HCT116 (cell line): ENCODE measurements around the gene PGBD5. TPM values are rescaled to one million over a fixed set of nuclear protein-coding genes. Genes with fewer than 3 reads are reported as not detected.

ENCODE experiments used
- ATAC-seq: fragments of 200-7000 bp; cut with Tn5 transposase; 2 replicates; pipeline ENCODE4 v1.9.1; 2020; ENCODE audit warnings: mild to moderate bottlenecking, moderate library complexity
- BruUV-seq: library from RNA; stranded (reverse); fragments of 400-500 nt; replicated peaks from 2 replicates; lab custom pipeline; 2021; lab: Mats Ljungman, UMichigan
- CTCF ChIA-PET: fragments of 300-600 bp; sonication (Branson Sonifier 250); formaldehyde crosslinking; loops from one replicate; lab custom pipeline; 2021; ENCODE audit warnings: antibody characterized with exemption; lab: Charles Lee
- POLR2A ChIA-PET: fragments of 300-600, 350-600 bp; sonication (Branson Sonifier 250); formaldehyde crosslinking; loops from one replicate; lab custom pipeline; 2021; ENCODE audit warnings: antibody characterized with exemption; lab: Charles Lee
- RAD21 ChIA-PET, 2 experiments: fragments of 300-600 bp; sonication (Branson Sonifier 250); formaldehyde crosslinking; loops; one replicate each; lab custom pipeline; 2023; ENCODE audit warnings: low total read pairs in 2 of 2; ENCODE audit not compliant: uncharacterized antibody in 2 of 2, unreplicated experiment in 2 of 2, low non-redundant PET in 1 of 2; lab: Charles Lee
- DNase-seq: peaks from one replicate; pipeline ENCODE4 v3.0.0-alpha.2; 2010; ENCODE audit warnings: low read depth, low spot score
- H2AFZ ChIP-seq: fragments of 200-600 bp; shearing (Covaris generic), sonication (generic); 2 replicates; pipeline ENCODE4 v1.6.1; 2017; ENCODE audit warnings: low read depth, mixed run types, mixed read lengths, antibody characterized with exemption, low read length; ENCODE audit not compliant: poor library complexity, severe bottlenecking
- H3K27ac ChIP-seq: 2 replicates; pipeline ENCODE4 v1.5.1; 2012; ENCODE audit warnings: low read depth, low read length
- H3K27me3 ChIP-seq: fragments of 200-600 bp; sonication (generic); 2 replicates; pipeline ENCODE4 v1.6.1; 2016; ENCODE audit warnings: mixed run types, low read length, mixed read lengths; ENCODE audit not compliant: insufficient read depth
- H3K36me3 ChIP-seq, 2 experiments: fragments of 200-500 bp in 1 of 2; fragments of 200-600 bp in 1 of 2; sonication (Bioruptor generic) in 1 of 2; sonication (generic) in 1 of 2; 2 replicates each; pipeline versions ENCODE4 v1.5.1 to v1.6.1; 2014 to 2016; ENCODE audit warnings: low read length in 2 of 2, inconsistent platforms in 1 of 2, mixed read lengths in 1 of 2, mixed run types in 1 of 2; ENCODE audit not compliant: insufficient read depth in 2 of 2, control insufficient read depth in 1 of 2
- H3K4me1 ChIP-seq, 2 experiments: fragments of 200-600 bp in 1 of 2; sonication (generic) in 1 of 2; 2 replicates each; pipeline versions ENCODE4 v1.5.1 to v1.6.1; 2012 to 2017; ENCODE audit warnings: low read length in 2 of 2, inconsistent platforms in 1 of 2, mild to moderate bottlenecking in 1 of 2, mixed read lengths in 1 of 2, mixed run types in 1 of 2, moderate library complexity in 1 of 2; ENCODE audit not compliant: insufficient read depth in 2 of 2, control insufficient read depth in 1 of 2
- H3K4me2 ChIP-seq: fragments of 200-600 bp; sonication (generic); 2 replicates; pipeline ENCODE4 v1.6.1; 2017; ENCODE audit warnings: mixed run types, low read length, mixed read lengths
- H3K4me3 ChIP-seq, 2 experiments: fragments of 200-600 bp in 1 of 2; sonication (generic) in 1 of 2; replicated peaks in 1 of 2; 2 replicates each; pipeline ENCODE4 v1.5.1; 2011 to 2016; ENCODE audit warnings: low read length in 2 of 2, control low read depth in 1 of 2, low read depth in 1 of 2, mild to moderate bottlenecking in 1 of 2, mixed read lengths in 1 of 2, mixed run types in 1 of 2
- H3K79me2 ChIP-seq: fragments of 200-600 bp; sonication (generic); 2 replicates; pipeline ENCODE4 v1.6.1; 2017; ENCODE audit warnings: mild to moderate bottlenecking, mixed run types, low read length, moderate library complexity, mixed read lengths; ENCODE audit not compliant: insufficient read depth
- H3K9ac ChIP-seq: fragments of 200-600 bp; sonication (generic); 2 replicates; pipeline ENCODE4 v1.6.1; 2016; ENCODE audit warnings: low read length, mixed read lengths
- H3K9me2 ChIP-seq: fragments of 200-600 bp; sonication (generic), shearing (Covaris generic); 2 replicates; pipeline ENCODE4 v1.6.1; 2017; ENCODE audit warnings: mixed run types, mild to moderate bottlenecking, moderate library complexity; ENCODE audit not compliant: insufficient read depth
- H3K9me3 ChIP-seq, 2 experiments: fragments of 200-500 bp in 1 of 2; fragments of 200-600 bp in 1 of 2; sonication (Bioruptor generic) in 1 of 2; sonication (generic) in 1 of 2; 2 replicates each; pipeline ENCODE4 v1.6.1; 2014 to 2017; ENCODE audit warnings: low read length in 2 of 2, mixed read lengths in 2 of 2, inconsistent platforms in 1 of 2, low read depth in 1 of 2, mild to moderate bottlenecking in 1 of 2, mixed run types in 1 of 2, moderate library complexity in 1 of 2; ENCODE audit not compliant: control insufficient read depth in 1 of 2, insufficient read depth in 1 of 2
- H4K20me1 ChIP-seq: fragments of 200-600 bp; sonication (generic), shearing (Covaris generic); 2 replicates; pipeline ENCODE4 v1.6.1; 2017; ENCODE audit warnings: mixed run types, mild to moderate bottlenecking, moderate library complexity; ENCODE audit not compliant: insufficient read depth
- CBX3 ChIP-seq: IDR thresholded peaks from 2 replicates; pipeline ENCODE4 v1.6.1; 2012; ENCODE audit warnings: low read depth
- CEBPB ChIP-seq: IDR thresholded peaks from 2 replicates; pipeline ENCODE4 v1.6.1; 2012; ENCODE audit warnings: low read depth
- EGR1 ChIP-seq: IDR thresholded peaks from 2 replicates; pipeline ENCODE4 v1.6.1; 2012; ENCODE audit warnings: low read depth
- ELF1 ChIP-seq: IDR thresholded peaks from 2 replicates; pipeline ENCODE4 v1.6.1; 2012; ENCODE audit warnings: low read depth, borderline replicate concordance
- EZH2 ChIP-seq: fragments of 200-600 bp; sonication (generic); IDR thresholded peaks from 2 replicates; pipeline ENCODE4 v1.6.1; 2017; ENCODE audit warnings: antibody characterized with exemption, mixed run types
- EZH2phosphoT487 ChIP-seq: fragments of 200-600 bp; IDR thresholded peaks from 2 replicates; pipeline ENCODE4 v1.6.1; 2018; ENCODE audit warnings: antibody characterized with exemption, borderline replicate concordance
- JUND ChIP-seq: IDR thresholded peaks from 2 replicates; pipeline ENCODE4 v1.6.1; 2012
- RAD21 ChIP-seq: IDR thresholded peaks from 2 replicates; pipeline ENCODE4 v1.6.1; 2012; ENCODE audit warnings: low read depth, mild to moderate bottlenecking
- SIN3A ChIP-seq: IDR thresholded peaks from 2 replicates; pipeline ENCODE4 v1.6.1; 2012; ENCODE audit warnings: low read depth
- SP1 ChIP-seq: IDR thresholded peaks from 2 replicates; pipeline ENCODE4 v1.6.1; 2012; ENCODE audit warnings: low read depth
- ZBTB33 ChIP-seq: IDR thresholded peaks from 2 replicates; pipeline ENCODE4 v1.6.1; 2011; ENCODE audit warnings: mild to moderate bottlenecking, low read length, moderate library complexity; ENCODE audit not compliant: insufficient replicate concordance; ENCODE audit errors: extremely low read depth
- ZFX ChIP-seq: fragments of 450-650 bp; IDR thresholded peaks from 2 replicates; pipeline ENCODE4 v1.6.1; 2017
- ZNF274 ChIP-seq: fragments of 200-500 bp; sonication (Bioruptor generic); IDR thresholded peaks from 2 replicates; pipeline ENCODE4 v1.6.1; 2014; ENCODE audit warnings: mild to moderate bottlenecking, low read depth, low read length, inconsistent platforms
- intact Hi-C: fragments of 100-400 bp; cut with micrococcal nuclease; formaldehyde crosslinking; loops from 2 replicates; pipeline ENCODE4 v1.10.0; 2022
- total RNA-seq: library from RNA; stranded (reverse); gene quantifications from one replicate; pipeline ENCODE4 v1.2.1, GENCODE V29; 2021; ENCODE audit not compliant: unreplicated experiment
- TF ChIP-seq, protein P1 (sequence below): IDR thresholded peaks from 2 replicates; pipeline ENCODE4 v1.6.1; 2012
- TF ChIP-seq, protein P2 (sequence below), 3 experiments: fragments of 200-600 bp in 1 of 3; sonication (generic) in 1 of 3; IDR thresholded peaks in 2 of 3; conservative IDR thresholded peaks in 1 of 3; 2 replicates each; pipeline ENCODE4 v1.5.1; 2012 to 2017; ENCODE audit warnings: low read depth in 2 of 3, low read length in 2 of 3, antibody characterized with exemption in 1 of 3, borderline replicate concordance in 1 of 3, control low read depth in 1 of 3, mild to moderate bottlenecking in 1 of 3, mixed read lengths in 1 of 3, mixed run types in 1 of 3, moderate library complexity in 1 of 3; ENCODE audit not compliant: insufficient read depth in 1 of 3

The PGBD5 gene
- total RNA-seq, 1 experiment from 2014 or later = 0.27 TPM

DNA sequence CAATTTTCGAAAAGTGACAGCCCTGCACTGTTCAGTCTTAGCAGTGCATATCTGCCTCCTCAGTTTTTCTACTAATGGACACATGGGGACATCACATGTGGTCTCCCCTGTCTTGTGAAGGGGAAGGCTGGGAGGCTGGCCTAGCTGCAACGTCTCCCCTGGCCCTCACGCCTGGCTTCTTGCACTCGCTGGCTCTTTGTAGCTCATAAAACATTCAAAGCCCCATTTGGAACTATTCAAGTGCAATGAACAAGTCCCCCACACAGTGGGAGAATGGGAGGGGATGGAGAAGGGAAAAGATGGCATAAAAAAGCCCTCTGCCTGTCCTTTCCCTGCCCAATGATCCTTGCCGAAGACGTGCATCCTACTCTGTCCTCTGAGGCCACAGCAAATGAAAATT is 73.6 kb downstream of the PGBD5 start:
- Histone ChIP-seq H3K36me3 (no peaks in the 10 kb centered on the region), H3K27ac (no peak overlapping the region), H3K4me2 (no peak overlapping the region), H3K9ac (no peak overlapping the region), H4K20me1 (no peaks in the 10 kb centered on the region), H3K4me3 (no peak overlapping the region), H3K27me3 (no peaks in the 10 kb centered on the region), H3K79me2 (no peaks in the 10 kb centered on the region), H3K9me3 (no peaks in the 10 kb centered on the region), H3K9me2 (no peaks in the 10 kb centered on the region), H2AFZ (no peak overlapping the region), H3K4me1 (no peaks in the 10 kb centered on the region)
- CTCF ChIA-PET = no interaction called here
- POLR2A ChIA-PET = no interaction called here
- RAD21 ChIA-PET = no interaction called here
- intact Hi-C loops = no loop called here
- TF ChIP-seq SIN3A (no peak), CEBPB (no peak), ELF1 (no peak), RAD21 (no peak), EGR1 (no peak), ZBTB33 (no peak), ZNF274 (no peak), JUND (no peak), EZH2 (no peak), ZFX (no peak), SP1 (no peak), EZH2phosphoT487 (no peak), CBX3 (no peak)
- TF ChIP-seq, protein P1, sequence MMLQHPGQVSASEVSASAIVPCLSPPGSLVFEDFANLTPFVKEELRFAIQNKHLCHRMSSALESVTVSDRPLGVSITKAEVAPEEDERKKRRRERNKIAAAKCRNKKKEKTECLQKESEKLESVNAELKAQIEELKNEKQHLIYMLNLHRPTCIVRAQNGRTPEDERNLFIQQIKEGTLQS = no peak
- TF ChIP-seq, protein P2, sequence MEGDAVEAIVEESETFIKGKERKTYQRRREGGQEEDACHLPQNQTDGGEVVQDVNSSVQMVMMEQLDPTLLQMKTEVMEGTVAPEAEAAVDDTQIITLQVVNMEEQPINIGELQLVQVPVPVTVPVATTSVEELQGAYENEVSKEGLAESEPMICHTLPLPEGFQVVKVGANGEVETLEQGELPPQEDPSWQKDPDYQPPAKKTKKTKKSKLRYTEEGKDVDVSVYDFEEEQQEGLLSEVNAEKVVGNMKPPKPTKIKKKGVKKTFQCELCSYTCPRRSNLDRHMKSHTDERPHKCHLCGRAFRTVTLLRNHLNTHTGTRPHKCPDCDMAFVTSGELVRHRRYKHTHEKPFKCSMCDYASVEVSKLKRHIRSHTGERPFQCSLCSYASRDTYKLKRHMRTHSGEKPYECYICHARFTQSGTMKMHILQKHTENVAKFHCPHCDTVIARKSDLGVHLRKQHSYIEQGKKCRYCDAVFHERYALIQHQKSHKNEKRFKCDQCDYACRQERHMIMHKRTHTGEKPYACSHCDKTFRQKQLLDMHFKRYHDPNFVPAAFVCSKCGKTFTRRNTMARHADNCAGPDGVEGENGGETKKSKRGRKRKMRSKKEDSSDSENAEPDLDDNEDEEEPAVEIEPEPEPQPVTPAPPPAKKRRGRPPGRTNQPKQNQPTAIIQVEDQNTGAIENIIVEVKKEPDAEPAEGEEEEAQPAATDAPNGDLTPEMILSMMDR (IDR thresholded peaks at IDR 0.05 in 2 of 3, conservative IDR thresholded peaks at IDR 0.05 in 1 of 3; ENCODE audit: borderline replicate concordance in 1 of 3, insufficient read depth in 1 of 3, low read depth in 2 of 3, low read length in 2 of 3) = no peak
- ATAC-seq = no peak
- BruUV-seq = no TSS peak
- DNase-seq = no peak
